OCI-LY3 (cell line): ENCODE results near the gene DIAPH2.

Experiments
- CTCF ChIP-seq: fragments of 200-600, 300-600 bp; sonication (generic); IDR thresholded peaks from 2 replicates; pipeline ENCODE4 v1.5.1; 2014; ENCODE audit warnings: antibody characterized with exemption, low read length, low read depth
- EZH2phosphoT487 ChIP-seq: fragments of 200-600 bp; shearing (Covaris generic); IDR thresholded peaks from 2 replicates; pipeline ENCODE4 v1.6.1; 2018; ENCODE audit warnings: antibody characterized with exemption, mixed run types, low read depth

GRCh38 chrX:96776966-96777365 lies 92.3 kb downstream of the DIAPH2 start:
- no peak for TF ChIP-seq CTCF
- TF ChIP-seq EZH2phosphoT487, result no peak
